GM19328 (cell line): ENCODE results near the gene CHRNG.
"Not testable (repeated sequence)": the region's sequence is repeated elsewhere in the genome, so short reads cannot be mapped to it uniquely, and the experiment has no call there.

Source experiments
- ATAC-seq: cut with Tn5 transposase; IDR thresholded peaks from one replicate; pipeline ENCODE4 v1.9.1; 2021; ENCODE audit warnings: mild to moderate bottlenecking, moderate library complexity; ENCODE audit not compliant: unreplicated experiment

The CHRNG gene

GRCh38 chr2:232527905-232528470 is 11.5 kb upstream of the CHRNG start:
- no peak for ATAC-seq

GRCh38 chr2:232528746-232529460 is 10.6 kb upstream of the CHRNG start:
- no peak for ATAC-seq

- no peak for ATAC-seq
These were observed 9.5 kb upstream of the CHRNG start for GRCh38 chr2:232529806-232530547.

GRCh38 chr2:232530626-232531260 is 8.7 kb upstream of the CHRNG start:
- ATAC-seq, result no peak

GRCh38 chr2:232532419-232532818 is 7.1 kb upstream of the CHRNG start:
- ATAC-seq, result no peak

GRCh38 chr2:232532821-232533220 is 6.7 kb upstream of the CHRNG start:
- not testable (repeated sequence) for ATAC-seq

- ATAC-seq, result no peak
These were observed 5.4 kb upstream of the CHRNG start for GRCh38 chr2:232533944-232534710.

- ATAC-seq, result no peak
These were observed 4.4 kb upstream of the CHRNG start for GRCh38 chr2:232534940-232535651.

GRCh38 chr2:232535761-232536530 is 3.5 kb upstream of the CHRNG start:
- ATAC-seq, result no peak

- ATAC-seq, result no peak
These were observed 2.4 kb upstream of the CHRNG start for GRCh38 chr2:232537079-232537478.

GRCh38 chr2:232537499-232537898 is 2.0 kb upstream of the CHRNG start:
- ATAC-seq, result no peak

GRCh38 chr2:232538671-232539070 is 821 bp upstream of the CHRNG start:
- ATAC-seq, result no peak

GRCh38 chr2:232540441-232541041 is 1.0 kb downstream of the CHRNG start:
- ATAC-seq, result no peak

GRCh38 chr2:232541195-232541960 is 1.9 kb downstream of the CHRNG start:
- no peak for ATAC-seq

- ATAC-seq, result no peak
These were observed 2.6 kb downstream of the CHRNG start for GRCh38 chr2:232541961-232542714.

- no peak for ATAC-seq
These were observed 3.4 kb downstream of the CHRNG start for GRCh38 chr2:232542715-232543467.

GRCh38 chr2:232543491-232543890 is 4.0 kb downstream of the CHRNG start:
- no peak for ATAC-seq
